GM21447 (cell line): ENCODE measurements around the gene SCARF2.
"Not testable (repeated sequence)": the region's sequence is repeated elsewhere in the genome, so short reads cannot be mapped to it uniquely, and the experiment has no call there.

Source experiments
- ATAC-seq: cut with Tn5 transposase; IDR thresholded peaks from one replicate; pipeline ENCODE4 v1.9.1; 2021; ENCODE audit not compliant: unreplicated experiment

SCARF2 gene

GRCh38 chr22:20429254-20430100 lies 8.1 kb downstream of the SCARF2 start:
- peak; percentile 62 for ATAC-seq

GRCh38 chr22:20428496-20429253 lies 8.9 kb downstream of the SCARF2 start:
- ATAC-seq, result no peak

- ATAC-seq, result no peak
Observed at GRCh38 chr22:20427945-20428417, 9.6 kb downstream of the SCARF2 start.

- ATAC-seq, result no peak
Observed at GRCh38 chr22:20427104-20427944, 10.3 kb downstream of the SCARF2 start.

GRCh38 chr22:20426259-20426615 lies 11.4 kb downstream of the SCARF2 start:
- ATAC-seq, result no peak

GRCh38 chr22:20425566-20426258 lies 11.9 kb downstream of the SCARF2 start:
- ATAC-seq, result no peak

- ATAC-seq, result no peak
Observed at GRCh38 chr22:20424932-20425565, 12.6 kb downstream of the SCARF2 start.

GRCh38 chr22:20424568-20424931 lies 13.1 kb downstream of the SCARF2 start:
- ATAC-seq, result no peak

GRCh38 chr22:20423906-20424551 lies 13.6 kb downstream of the SCARF2 start:
- no peak for ATAC-seq

- no peak for ATAC-seq
Observed at GRCh38 chr22:20423008-20423905, 14.4 kb downstream of the SCARF2 start.

- ATAC-seq, result no peak
Observed at GRCh38 chr22:20422271-20423007, 15.2 kb downstream of the SCARF2 start.

GRCh38 chr22:20421507-20421874 lies 16.1 kb downstream of the SCARF2 start:
- ATAC-seq, result no peak

- ATAC-seq, result no peak
Observed at GRCh38 chr22:20420157-20420842, 17.3 kb downstream of the SCARF2 start.

- no peak for ATAC-seq
Observed at GRCh38 chr22:20419664-20419951, 18.0 kb downstream of the SCARF2 start.

- no peak for ATAC-seq
Observed at GRCh38 chr22:20418211-20418788, 19.3 kb downstream of the SCARF2 start.

- not testable (repeated sequence) for ATAC-seq
Observed at GRCh38 chr22:20415699-20416098, 21.9 kb downstream of the SCARF2 start.

- not testable (repeated sequence) for ATAC-seq
Observed at GRCh38 chr22:20415241-20415640, 22.4 kb downstream of the SCARF2 start.
